Left ventricle myocardium inferior (tissue), 1 donor: ENCODE data around the gene ESR2. TPM values are rescaled to one million over a fixed set of nuclear protein-coding genes. Genes with fewer than 3 reads are reported as not detected.
A peak's percentile ranks its signal among the peaks of the same experiment; 100 is the strongest.

Experiments
- DNase-seq: peaks from one replicate; pipeline ENCODE4 v3.0.0-alpha.2; 2020
- H3K27ac ChIP-seq: fragments of 200-600 bp; replicated peaks from 2 replicates; pipeline ENCODE4 v1.8.0; 2021
- H3K27me3 ChIP-seq: fragments of 200-600 bp; 2 replicates; pipeline ENCODE4 v1.8.0; 2021; ENCODE audit warnings: low read depth
- H3K36me3 ChIP-seq: fragments of 200-600 bp; 2 replicates; pipeline ENCODE4 v1.8.0; 2021
- H3K4me1 ChIP-seq: fragments of 200-600 bp; 2 replicates; pipeline ENCODE4 v1.8.0; 2021
- H3K4me3 ChIP-seq: fragments of 200-600 bp; 2 replicates; pipeline ENCODE4 v1.8.0; 2021; ENCODE audit warnings: mild to moderate bottlenecking, moderate library complexity
- H3K9me3 ChIP-seq: fragments of 200-600 bp; replicated peaks from 2 replicates; pipeline ENCODE4 v1.8.0; 2021
- CTCF ChIP-seq: fragments of 200-600 bp; IDR thresholded peaks from 2 replicates; pipeline ENCODE4 v1.8.0; 2021; ENCODE audit warnings: antibody characterized with exemption, mild to moderate bottlenecking, borderline replicate concordance
- intact Hi-C: fragments of 100-400 bp; cut with micrococcal nuclease; formaldehyde crosslinking; loops from one replicate; pipeline ENCODE4 v1.11.0; 2022
- total RNA-seq: library from RNA; stranded (reverse); fragmentation: NEBNext Ultra II Directional; extraction: Animal tissue kit (Norgen Biotek cat#: 25700); gene quantifications from one replicate; pipeline ENCODE4 v1.2.1, GENCODE V29; 2021
- donor health status: DM: no; HTN: yes; CAD: no; lungs with severe emphysema.

Gene ESR2
- total RNA-seq, 1 donor from 2014 or later: 1.0 TPM

- intact Hi-C loops: loop anchor here (10.0 kb wide), 2 partner anchors 154 to 504 kb away; no protein-coding TSS in a partner anchor
- no peak for TF ChIP-seq CTCF
- DNase-seq: no peak
- H3K9me3 ChIP-seq: no peaks in the 10 kb centered on the region
- H3K4me1 ChIP-seq: peaks cover 13% of the 10 kb centered on the region
- no peak overlapping the region for H3K4me3 ChIP-seq
- no peak overlapping the region for H3K27ac ChIP-seq
- peaks cover 17% of the 10 kb centered on the region for H3K27me3 ChIP-seq
- no peaks in the 10 kb centered on the region for H3K36me3 ChIP-seq
These were observed 4.6 kb upstream of the ESR2 start for GRCh38 chr14:64298773-64299172.

GRCh38 chr14:64296561-64296960, 2.4 kb upstream of the ESR2 start:
- DNase-seq: no peak
- no peak overlapping the region for H3K4me3 ChIP-seq
- TF ChIP-seq CTCF: no peak
- peaks cover 29% of the 10 kb centered on the region for H3K27me3 ChIP-seq
- no peaks in the 10 kb centered on the region for H3K36me3 ChIP-seq
- H3K27ac ChIP-seq: no peak overlapping the region
- intact Hi-C loops: loop anchor here (10.0 kb wide), 2 partner anchors 152 to 502 kb away; no protein-coding TSS in a partner anchor
- no peaks in the 10 kb centered on the region for H3K9me3 ChIP-seq
- H3K4me1 ChIP-seq: peaks cover 18% of the 10 kb centered on the region

- intact Hi-C loops: loop anchor here (10.0 kb wide), 2 partner anchors 150 to 500 kb away; no protein-coding TSS in a partner anchor
These were observed 672 bp upstream of the ESR2 start for GRCh38 chr14:64294672-64295413.

GRCh38 chr14:64292197-64292596, 2.0 kb downstream of the ESR2 start:
- peaks cover 18% of the 10 kb centered on the region for H3K4me1 ChIP-seq
- intact Hi-C loops: loop anchor here (10.0 kb wide), 2 partner anchors 147 to 497 kb away; no protein-coding TSS in a partner anchor
- TF ChIP-seq CTCF: no peak
- no peaks in the 10 kb centered on the region for H3K9me3 ChIP-seq
- no peak overlapping the region for H3K27ac ChIP-seq
- no peaks in the 10 kb centered on the region for H3K36me3 ChIP-seq
- DNase-seq: no peak
- peaks cover 29% of the 10 kb centered on the region for H3K27me3 ChIP-seq
- no peak overlapping the region for H3K4me3 ChIP-seq

More at GRCh38 chr14:64294672-64295413, 672 bp upstream of the ESR2 start:
- no peaks in the 10 kb centered on the region for H3K9me3 ChIP-seq
- H3K4me1 ChIP-seq: peaks cover 18% of the 10 kb centered on the region
- no peak overlapping the region for H3K27ac ChIP-seq
- TF ChIP-seq CTCF: peak; percentile 85
- H3K4me3 ChIP-seq: peak overlapping the region; percentile 68
- DNase-seq: peak; percentile 68
- peaks cover 29% of the 10 kb centered on the region for H3K27me3 ChIP-seq
- H3K36me3 ChIP-seq: no peaks in the 10 kb centered on the region

GRCh38 chr14:64289571-64289970, 4.6 kb downstream of the ESR2 start:
- TF ChIP-seq CTCF: no peak
- H3K4me1 ChIP-seq: peaks cover 13% of the 10 kb centered on the region
- intact Hi-C loops: no loop called here
- H3K9me3 ChIP-seq: no peaks in the 10 kb centered on the region
- H3K4me3 ChIP-seq: no peak overlapping the region
- peaks cover 20% of the 10 kb centered on the region for H3K27me3 ChIP-seq
- DNase-seq: no peak
- no peaks in the 10 kb centered on the region for H3K36me3 ChIP-seq
- no peak overlapping the region for H3K27ac ChIP-seq
